ENCODE results near the gene PHKB.

- TF ChIP-seq CTCF (optimal IDR thresholded peaks at IDR 0.05 in 1 of 3, IDR thresholded peaks at IDR 0.05 in 1 of 3, conservative IDR thresholded peaks at IDR 0.05 in 1 of 3; ENCODE audit: extremely low read depth in 1 of 3, insufficient read depth in 2 of 3, low read length in 3 of 3) = no peak
- no peak for TF ChIP-seq EZH2 (IDR thresholded peaks at IDR 0.05; ENCODE audit: low read length)
Measured at GRCh38 chr16:47565454-47565853, 104.3 kb downstream of the PHKB start.
